Activated T-helper 1 cell treated with anti-CD3 and anti-CD28 coated beads, Interleukin-12 subunit alpha, Interleukin-12 subunit beta, Interleukin-2, Interleukin-4 antibody, amounts not matched to agents 30 ng/mL and 10 ng/mL and 1 ng/mL, durations not matched to agents 14 hours and 24 hours and 36 hours (primary cell): Measurements from ENCODE around the gene PTPN11. TPM values are rescaled to one million over a fixed set of nuclear protein-coding genes. Genes with fewer than 3 reads are reported as not detected.
"Not testable (repeated sequence)": the region's sequence is repeated elsewhere in the genome, so short reads cannot be mapped to it uniquely, and the experiment has no call there.

ENCODE experiments used
- DNase-seq: peaks from one replicate; pipeline ENCODE4 v3.0.0; 2021; ENCODE audit warnings: low spot score
- H3K27ac Mint-ChIP-seq: one replicate; pipeline ENCODE4 v1.8.0; 2021; ENCODE audit warnings: mild to moderate bottlenecking, mixed read lengths
- H3K27me3 Mint-ChIP-seq: one replicate; pipeline ENCODE4 v1.8.0; 2022; ENCODE audit warnings: mild to moderate bottlenecking, moderate library complexity, mixed read lengths; ENCODE audit not compliant: insufficient read depth
- H3K36me3 Mint-ChIP-seq: one replicate; pipeline ENCODE4 v1.8.0; 2021; ENCODE audit warnings: low read depth, mixed read lengths
- H3K4me1 Mint-ChIP-seq: one replicate; pipeline ENCODE4 v1.8.0; 2021; ENCODE audit warnings: low read depth, mixed read lengths
- H3K4me3 Mint-ChIP-seq: one replicate; pipeline ENCODE4 v1.8.0; 2021; ENCODE audit warnings: mild to moderate bottlenecking, moderate library complexity, mixed read lengths
- H3K9me3 Mint-ChIP-seq: one replicate; pipeline ENCODE4 v1.8.0; 2021; ENCODE audit warnings: mixed read lengths
- intact Hi-C: fragments of 100-400 bp; cut with micrococcal nuclease; formaldehyde crosslinking; loops from one replicate; pipeline ENCODE4 v1.15.1; 2024
- total RNA-seq: library from RNA; stranded (reverse); gene quantifications from 2 replicates; pipeline ENCODE4 v1.2.3, GENCODE V29; 2022

Gene PTPN11
- total RNA-seq, 1 donor from 2014 or later = 163 TPM

- H3K27me3 Mint-ChIP-seq, H3K27ac Mint-ChIP-seq, H3K36me3 Mint-ChIP-seq, H3K4me3 Mint-ChIP-seq, intact Hi-C loops, H3K9me3 Mint-ChIP-seq, DNase-seq: not testable (repeated sequence)
- peaks cover 13% of the 10 kb centered on the region for H3K4me1 Mint-ChIP-seq
Observed at GRCh38 chr12:112440653-112441052, 21.9 kb downstream of the PTPN11 start.

DNA sequence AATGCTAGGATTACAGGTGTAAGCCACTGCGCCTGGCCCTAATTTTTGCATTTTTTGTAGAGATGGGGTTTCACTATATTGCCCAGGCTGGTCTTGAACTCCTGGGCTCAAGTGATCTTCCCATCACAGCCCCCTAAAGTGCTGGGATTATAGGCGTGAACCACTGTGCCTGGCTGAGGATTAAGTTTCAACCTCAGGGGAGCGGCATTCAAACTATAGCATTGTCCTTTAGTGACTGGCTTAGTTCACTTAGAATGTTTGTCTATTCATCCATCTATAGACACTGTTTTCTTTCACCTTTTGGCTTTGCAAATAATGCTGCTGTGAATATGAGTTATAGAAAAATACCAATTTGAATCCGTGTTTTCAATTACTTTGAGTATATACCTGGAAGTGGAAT is 25.2 kb downstream of the PTPN11 start:
- no peaks in the 10 kb centered on the region for H3K9me3 Mint-ChIP-seq
- intact Hi-C loops = no loop called here
- peaks cover 6% of the 10 kb centered on the region for H3K36me3 Mint-ChIP-seq
- H3K4me1 Mint-ChIP-seq = peaks cover 16% of the 10 kb centered on the region
- no peak for DNase-seq
- H3K27ac Mint-ChIP-seq = no peak overlapping the region
- H3K27me3 Mint-ChIP-seq = no peaks in the 10 kb centered on the region
- H3K4me3 Mint-ChIP-seq = no peak overlapping the region

- H3K9me3 Mint-ChIP-seq = no peaks in the 10 kb centered on the region
- no peaks in the 10 kb centered on the region for H3K27me3 Mint-ChIP-seq
- no peak for DNase-seq
- intact Hi-C loops = no loop called here
- peaks cover 16% of the 10 kb centered on the region for H3K4me1 Mint-ChIP-seq
- H3K27ac Mint-ChIP-seq = peak overlapping the region; percentile 53
- H3K36me3 Mint-ChIP-seq = peaks cover 18% of the 10 kb centered on the region
- H3K4me3 Mint-ChIP-seq = no peak overlapping the region
Observed at GRCh38 chr12:112446008-112446725, 27.4 kb downstream of the PTPN11 start.

DNA sequence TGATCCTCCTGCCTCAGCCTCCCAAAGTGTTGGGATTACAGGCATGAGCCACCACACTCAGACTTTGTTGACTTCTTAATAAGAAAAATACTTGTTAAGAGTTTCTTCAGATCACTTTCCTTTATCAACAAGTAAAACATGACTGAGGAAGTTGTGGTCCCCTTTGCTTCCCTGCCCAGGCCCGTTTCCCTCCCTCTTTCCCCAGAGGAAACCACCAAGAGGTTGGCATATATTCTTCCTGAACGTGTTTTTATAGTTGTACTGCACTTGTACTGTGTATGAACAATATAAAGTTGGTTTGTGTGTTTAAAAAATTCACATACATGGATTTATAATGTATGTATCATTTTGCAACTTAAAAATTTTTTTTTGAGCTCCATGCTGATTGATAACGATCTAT is 28.4 kb downstream of the PTPN11 start:
- peaks cover 19% of the 10 kb centered on the region for H3K36me3 Mint-ChIP-seq
- H3K27me3 Mint-ChIP-seq = no peaks in the 10 kb centered on the region
- H3K27ac Mint-ChIP-seq = peak overlapping the region; percentile 63
- H3K9me3 Mint-ChIP-seq = no peaks in the 10 kb centered on the region
- DNase-seq = no peak
- no peak overlapping the region for H3K4me3 Mint-ChIP-seq
- peaks cover 16% of the 10 kb centered on the region for H3K4me1 Mint-ChIP-seq
- intact Hi-C loops = no loop called here

GRCh38 chr12:112448165-112448564 is 29.4 kb downstream of the PTPN11 start:
- H3K27ac Mint-ChIP-seq = peak overlapping the region; percentile 53
- H3K9me3 Mint-ChIP-seq, DNase-seq, H3K4me3 Mint-ChIP-seq, intact Hi-C loops, H3K27me3 Mint-ChIP-seq: not testable (repeated sequence)
- H3K36me3 Mint-ChIP-seq = peaks cover 24% of the 10 kb centered on the region
- peaks cover 16% of the 10 kb centered on the region for H3K4me1 Mint-ChIP-seq

DNA sequence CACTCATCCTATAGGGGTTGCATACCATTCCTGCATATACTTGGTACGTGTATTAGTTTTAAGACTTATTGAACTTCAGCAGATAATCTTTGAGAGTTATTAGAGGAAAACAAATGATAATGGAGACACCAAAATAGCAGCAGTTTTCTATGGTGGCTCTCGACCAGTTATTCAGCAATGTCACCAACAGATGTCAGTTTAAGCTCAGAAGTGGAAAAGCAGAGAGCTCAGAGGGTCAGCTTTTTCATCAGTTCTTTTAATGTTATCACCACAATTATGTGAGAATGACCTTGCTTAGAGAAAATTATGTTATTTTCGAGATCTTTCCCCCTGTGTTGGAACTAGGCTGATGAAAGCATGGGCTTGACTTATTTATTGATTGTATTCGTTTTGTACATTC is 32.0 kb downstream of the PTPN11 start:
- no peak for DNase-seq
- peaks cover 13% of the 10 kb centered on the region for H3K4me1 Mint-ChIP-seq
- H3K9me3 Mint-ChIP-seq = no peaks in the 10 kb centered on the region
- no peak overlapping the region for H3K27ac Mint-ChIP-seq
- H3K4me3 Mint-ChIP-seq = no peak overlapping the region
- intact Hi-C loops = no loop called here
- no peaks in the 10 kb centered on the region for H3K27me3 Mint-ChIP-seq
- H3K36me3 Mint-ChIP-seq = peaks cover 35% of the 10 kb centered on the region

GRCh38 chr12:112456029-112456428 is 37.3 kb downstream of the PTPN11 start:
- H3K36me3 Mint-ChIP-seq = peaks cover 48% of the 10 kb centered on the region
- intact Hi-C loops = no loop called here

DNA sequence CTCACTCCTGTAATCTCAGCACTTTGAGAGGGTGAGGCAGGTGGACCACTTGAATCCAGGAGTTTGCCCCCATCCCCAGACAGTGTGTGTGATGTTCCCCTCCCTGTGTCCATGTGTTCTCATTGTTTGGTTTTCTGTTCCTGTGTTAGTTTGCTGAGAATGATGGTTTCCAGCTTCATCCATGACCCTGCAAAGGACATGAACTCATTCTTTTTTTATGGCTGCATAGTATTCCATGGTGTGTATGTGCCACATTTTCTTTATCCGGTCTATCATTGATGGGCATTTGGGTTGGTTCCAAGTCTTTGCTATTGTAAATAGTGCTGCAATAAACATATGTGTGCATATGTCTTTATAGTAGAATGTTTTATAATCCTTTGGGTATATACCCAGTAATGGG is 38.4 kb downstream of the PTPN11 start:
- peaks cover 50% of the 10 kb centered on the region for H3K36me3 Mint-ChIP-seq

More at GRCh38 chr12:112456029-112456428, 37.3 kb downstream of the PTPN11 start:
- no peaks in the 10 kb centered on the region for H3K9me3 Mint-ChIP-seq
- no peaks in the 10 kb centered on the region for H3K4me1 Mint-ChIP-seq
- no peak for DNase-seq
- H3K4me3 Mint-ChIP-seq = no peak overlapping the region
- no peak overlapping the region for H3K27ac Mint-ChIP-seq
- H3K27me3 Mint-ChIP-seq = no peaks in the 10 kb centered on the region

GRCh38 chr12:112458330-112458729 is 39.6 kb downstream of the PTPN11 start:
- Mint-ChIP-seq H3K27me3 (no peaks in the 10 kb centered on the region), H3K36me3 (peaks cover 44% of the 10 kb centered on the region), H3K9me3 (no peaks in the 10 kb centered on the region), H3K4me1 (peaks cover 1% of the 10 kb centered on the region), H3K27ac (no peak overlapping the region), H3K4me3 (no peak overlapping the region)
- DNase-seq = no peak
- intact Hi-C loops = no loop called here

More for the DNA sequence above, 38.4 kb downstream of the PTPN11 start:
- H3K4me3 Mint-ChIP-seq, H3K27me3 Mint-ChIP-seq, H3K27ac Mint-ChIP-seq, H3K9me3 Mint-ChIP-seq, intact Hi-C loops, H3K4me1 Mint-ChIP-seq, DNase-seq: not testable (repeated sequence)

- intact Hi-C loops = no loop called here
- no peak for DNase-seq
- H3K9me3 Mint-ChIP-seq = no peaks in the 10 kb centered on the region
- H3K4me3 Mint-ChIP-seq = no peak overlapping the region
- H3K27me3 Mint-ChIP-seq = no peaks in the 10 kb centered on the region
- no peak overlapping the region for H3K27ac Mint-ChIP-seq
- H3K36me3 Mint-ChIP-seq = peaks cover 43% of the 10 kb centered on the region
- peaks cover 5% of the 10 kb centered on the region for H3K4me1 Mint-ChIP-seq
Observed at GRCh38 chr12:112458751-112459150, 40.0 kb downstream of the PTPN11 start.

DNA sequence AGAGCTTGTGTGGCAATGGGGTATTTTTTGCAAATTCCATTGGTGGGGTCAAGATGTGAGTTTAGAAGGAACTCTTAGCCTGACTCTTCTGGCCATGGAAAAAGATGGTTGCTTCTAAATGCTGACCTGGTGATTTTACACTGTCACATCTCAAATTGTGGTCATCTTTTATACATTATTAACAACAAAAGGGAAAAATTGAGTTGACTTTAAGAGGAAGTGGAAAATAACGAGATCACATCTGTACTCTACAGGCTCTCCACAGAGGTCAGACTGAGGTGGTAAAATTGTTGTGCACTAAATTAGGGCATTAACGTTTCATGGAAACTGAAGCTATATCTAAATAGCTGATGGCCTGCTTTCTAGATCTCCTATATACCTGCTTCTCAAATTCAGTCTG is 44.7 kb downstream of the PTPN11 start:
- H3K4me1 Mint-ChIP-seq = peaks cover 9% of the 10 kb centered on the region
- intact Hi-C loops = no loop called here
- DNase-seq = no peak
- H3K27ac Mint-ChIP-seq = peak overlapping the region; percentile 18
- no peaks in the 10 kb centered on the region for H3K27me3 Mint-ChIP-seq
- H3K4me3 Mint-ChIP-seq = no peak overlapping the region
- no peaks in the 10 kb centered on the region for H3K9me3 Mint-ChIP-seq
- peaks cover 29% of the 10 kb centered on the region for H3K36me3 Mint-ChIP-seq

GRCh38 chr12:112464605-112465004 is 45.9 kb downstream of the PTPN11 start:
- peaks cover 26% of the 10 kb centered on the region for H3K36me3 Mint-ChIP-seq
- peaks cover 9% of the 10 kb centered on the region for H3K4me1 Mint-ChIP-seq
- H3K27me3 Mint-ChIP-seq = no peaks in the 10 kb centered on the region
- H3K9me3 Mint-ChIP-seq = no peaks in the 10 kb centered on the region
- no peak for DNase-seq
- intact Hi-C loops = no loop called here
- no peak overlapping the region for H3K4me3 Mint-ChIP-seq
- no peak overlapping the region for H3K27ac Mint-ChIP-seq

DNA sequence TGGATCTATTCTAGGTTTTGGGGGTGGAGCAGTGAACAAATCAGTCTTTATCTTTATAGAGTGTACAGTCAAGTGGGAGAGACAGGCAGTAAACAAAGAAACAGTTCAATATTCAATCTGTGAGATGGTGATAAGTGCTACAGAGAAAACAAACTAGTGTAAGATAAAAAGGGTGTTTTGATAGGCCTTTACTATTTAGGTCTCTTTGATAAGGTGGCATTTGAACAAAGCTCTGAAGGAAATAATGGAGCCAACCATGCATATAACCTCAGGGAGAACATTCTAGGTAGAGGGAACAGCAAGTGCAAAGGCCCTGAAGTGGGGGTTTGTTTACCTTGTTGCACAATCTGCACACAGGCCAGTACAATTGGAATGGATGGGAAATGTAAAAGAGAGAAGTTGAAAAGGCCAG is 47.3 kb downstream of the PTPN11 start:
- Mint-ChIP-seq H3K36me3 (peaks cover 19% of the 10 kb centered on the region), H3K27ac (no peak overlapping the region), H3K27me3 (no peaks in the 10 kb centered on the region), H3K4me3 (no peak overlapping the region), H3K4me1 (peaks cover 9% of the 10 kb centered on the region), H3K9me3 (no peaks in the 10 kb centered on the region)
- no peak for DNase-seq
- intact Hi-C loops = no loop called here

- Mint-ChIP-seq H3K9me3 (no peaks in the 10 kb centered on the region), H3K4me3 (no peak overlapping the region), H3K36me3 (peaks cover 17% of the 10 kb centered on the region), H3K27ac (no peak overlapping the region), H3K27me3 (no peaks in the 10 kb centered on the region), H3K4me1 (peaks cover 9% of the 10 kb centered on the region)
- DNase-seq = no peak
- intact Hi-C loops = no loop called here
Observed at GRCh38 chr12:112466835-112467234, 48.1 kb downstream of the PTPN11 start.
